Mammary epithelial cell (primary cell): ENCODE results near the gene ENTPD6.

Experiments used
- CTCF ChIP-seq, 2 donors: IDR thresholded peaks in 1 of 2; conservative IDR thresholded peaks in 1 of 2; 2 replicates each; pipeline ENCODE4 v1.5.1; 2011 to 2012; ENCODE audit warnings: inconsistent platforms in 2 of 2, low read length in 2 of 2, mild to moderate bottlenecking in 2 of 2, control low read depth in 1 of 2, low read depth in 1 of 2; ENCODE audit not compliant: insufficient read depth in 1 of 2; ENCODE audit errors: extremely low read depth in 1 of 2
- EZH2 ChIP-seq: IDR thresholded peaks from 2 replicates; pipeline ENCODE4 v1.6.1; 2012; ENCODE audit warnings: low read length, inconsistent platforms, borderline replicate concordance

- no peak for TF ChIP-seq CTCF (conservative IDR thresholded peaks at IDR 0.05 in 1 of 2, IDR thresholded peaks at IDR 0.05 in 1 of 2; ENCODE audit: extremely low read depth in 1 of 2, insufficient read depth in 1 of 2, low read depth in 1 of 2, low read length in 2 of 2)
- TF ChIP-seq EZH2, result no peak
Measured at GRCh38 chr20:25179439-25180089, 15.9 kb upstream of the ENTPD6 start.
